Right cardiac atrium (tissue), 5 donors: ENCODE data around the gene ORC3. TPM values are rescaled to one million over a fixed set of nuclear protein-coding genes. Genes with fewer than 3 reads are reported as not detected.
A peak's percentile ranks its signal among the peaks of the same experiment; 100 is the strongest.

Experiments
- ATAC-seq, 2 donors: fragments of 200-7000 bp; cut with Tn5 transposase; one replicate each; pipeline versions ENCODE4 v1.8.0 to v1.9.1; 2020; ENCODE audit warnings: moderate library complexity in 2 of 2, mild to moderate bottlenecking in 1 of 2
- DNase-seq, 3 donors: peaks; one replicate each; pipeline ENCODE4 v3.0.0-alpha.2; 2020
- H3K27ac ChIP-seq: one replicate; pipeline ENCODE4 v1.5.1; 2013; ENCODE audit warnings: mild to moderate bottlenecking, low read length, control low read depth, moderate library complexity
- H3K27me3 ChIP-seq: one replicate; pipeline ENCODE4 v1.6.1; 2013; ENCODE audit not compliant: control insufficient read depth, insufficient read depth
- H3K4me1 ChIP-seq: one replicate; pipeline ENCODE4 v1.6.1; 2013; ENCODE audit warnings: low read length; ENCODE audit not compliant: control insufficient read depth, insufficient read depth
- H3K4me3 ChIP-seq: one replicate; pipeline ENCODE4 v1.5.1; 2013; ENCODE audit warnings: low read length, control low read depth
- H3K9me3 ChIP-seq: one replicate; pipeline ENCODE4 v1.6.1; 2013; ENCODE audit warnings: low read length; ENCODE audit not compliant: control insufficient read depth
- WGBS: extraction: QIAGEN DNeasy Blood & Tissue Kit; methylation state at CpG from one replicate; pipeline ENCODE4 v1.1.7; 2013; 5-methylcytosine and 5-hydroxymethylcytosine counted together
- intact Hi-C, 4 donors: fragments of 100-400 bp; cut with DNase I; formaldehyde crosslinking; loops; one replicate each; pipeline versions ENCODE4 v1.11.0 to v1.14.0; 2022 to 2023
- polyA plus RNA-seq: library from polyadenylated mRNA; stranded (reverse); fragments of 200-250 nt; gene quantifications from one replicate; pipeline ENCODE4 v1.2.3, GENCODE V29; 2013
- total RNA-seq, 4 donors: library from RNA; stranded (reverse); fragmentation: NEBNext Ultra II Directional; extraction: Animal tissue kit (Norgen Biotek cat#: 25700); gene quantifications; one replicate each; pipeline ENCODE4 v1.2.1, GENCODE V29; 2021
- donor health status: healthy with polysubstance abuse.
- donor health status: DM: no; HTN: yes; CAD: no.
- donor health status: DM: no; HTN: no; CAD: no.
- donor health status: DM: no; HTN: yes; CAD: no; lungs with severe emphysema.
- donor health status: DM: yes; HTN: yes; CAD: no.

The ORC3 gene
- total and polyA plus RNA-seq, 5 donors = 18.4 to 23.2 (median 20.9) TPM

DNA sequence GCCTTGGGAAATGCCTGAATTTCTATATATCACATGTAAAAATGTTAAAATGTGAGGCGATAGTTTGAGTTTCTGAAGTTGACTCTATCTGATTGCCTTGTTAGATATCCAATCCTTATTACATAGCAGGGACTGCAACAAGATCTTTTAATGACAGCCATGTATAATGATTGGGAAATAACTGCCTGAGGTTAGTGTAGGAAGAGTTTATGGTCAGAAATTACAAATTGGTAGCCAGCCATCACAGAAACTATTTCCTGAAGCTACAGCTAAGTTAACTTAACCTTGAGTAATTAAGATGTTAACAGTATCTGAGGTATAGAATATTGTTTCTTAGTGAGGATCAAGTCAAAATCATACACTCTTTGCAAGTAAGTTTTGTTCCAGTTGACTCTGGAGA, 71.1 kb downstream of the ORC3 start:
- Histone ChIP-seq H3K27ac (no peak overlapping the region), H3K4me1 (no peaks in the 10 kb centered on the region), H3K4me3 (no peak overlapping the region), H3K27me3 (no peaks in the 10 kb centered on the region), H3K9me3 (no peaks in the 10 kb centered on the region)
- 100% methylated on average over 1 of the region's 1 CpG for WGBS
- DNase-seq (no peak), ATAC-seq (no peak)
- intact Hi-C loops = no loop called here

GRCh38 chr6:87661503-87661902, 71.6 kb downstream of the ORC3 start:
- Histone ChIP-seq H3K27me3 (no peaks in the 10 kb centered on the region), H3K9me3 (no peaks in the 10 kb centered on the region), H3K27ac (no peak overlapping the region), H3K4me3 (no peak overlapping the region), H3K4me1 (no peaks in the 10 kb centered on the region)
- peak in 1 of 2 donors; percentile 19 for ATAC-seq
- 81% methylated on average over 1 of the region's 1 CpG for WGBS
- no peak for DNase-seq
- intact Hi-C loops = no loop called here

- Histone ChIP-seq H3K4me3 (no peak overlapping the region), H3K9me3 (no peaks in the 10 kb centered on the region), H3K27me3 (no peaks in the 10 kb centered on the region), H3K4me1 (no peaks in the 10 kb centered on the region), H3K27ac (no peak overlapping the region)
- 71% methylated on average over 2 of the region's 2 CpGs for WGBS
- intact Hi-C loops = no loop called here
- DNase-seq (no peak), ATAC-seq (no peak)
Measured at GRCh38 chr6:87663434-87663833, 73.5 kb downstream of the ORC3 start.

GRCh38 chr6:87664921-87665485, 75.1 kb downstream of the ORC3 start:
- intact Hi-C loops = no loop called here
- Histone ChIP-seq H3K4me3 (no peak overlapping the region), H3K4me1 (no peaks in the 10 kb centered on the region), H3K9me3 (no peaks in the 10 kb centered on the region), H3K27ac (no peak overlapping the region), H3K27me3 (no peaks in the 10 kb centered on the region)
- ATAC-seq (no peak), DNase-seq (no peak)

- H3K9me3 ChIP-seq = no peaks in the 10 kb centered on the region
- no peak overlapping the region for H3K4me3 ChIP-seq
- DNase-seq (no peak), ATAC-seq (no peak)
- H3K27ac ChIP-seq = no peak overlapping the region
- no peaks in the 10 kb centered on the region for H3K27me3 ChIP-seq
- no peaks in the 10 kb centered on the region for H3K4me1 ChIP-seq
- intact Hi-C loops = no loop called here
Measured at GRCh38 chr6:87667032-87667431, 77.1 kb downstream of the ORC3 start.

DNA sequence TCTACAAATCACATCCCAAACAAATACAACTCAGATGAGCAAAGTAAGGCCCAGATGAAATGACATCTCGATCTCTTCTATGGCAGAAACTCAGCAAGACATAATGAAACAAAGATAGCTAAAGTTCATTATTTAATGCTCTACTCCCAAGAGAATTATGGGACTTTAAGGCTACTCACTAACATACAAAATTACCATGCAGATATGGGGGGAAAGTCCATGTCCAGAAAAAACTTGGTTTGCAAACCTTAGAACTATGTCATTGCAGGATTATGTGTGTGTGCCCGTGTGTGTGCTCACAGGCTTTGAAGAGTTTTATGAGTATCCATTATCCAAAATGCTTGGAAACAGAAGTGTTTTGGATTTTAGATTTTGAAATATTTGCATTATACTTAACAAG, 78.1 kb downstream of the ORC3 start:
- Histone ChIP-seq H3K9me3 (no peaks in the 10 kb centered on the region), H3K27me3 (no peaks in the 10 kb centered on the region), H3K27ac (no peak overlapping the region), H3K4me1 (no peaks in the 10 kb centered on the region), H3K4me3 (no peak overlapping the region)
- DNase-seq (no peak), ATAC-seq (no peak)
- intact Hi-C loops = no loop called here
- 88% methylated on average over 2 of the region's 2 CpGs for WGBS

GRCh38 chr6:87669051-87669450, 79.1 kb downstream of the ORC3 start:
- no peak overlapping the region for H3K27ac ChIP-seq
- no peaks in the 10 kb centered on the region for H3K27me3 ChIP-seq
- DNase-seq (no peak), ATAC-seq (no peak)
- intact Hi-C loops = no loop called here
- H3K9me3 ChIP-seq = no peaks in the 10 kb centered on the region
- WGBS = 81% methylated on average over 3 of the region's 3 CpGs
- H3K4me3 ChIP-seq = no peak overlapping the region
- no peaks in the 10 kb centered on the region for H3K4me1 ChIP-seq

- WGBS = 38% methylated on average over 2 of the region's 2 CpGs
Measured at GRCh38 chr6:87670707-87671106, 80.8 kb downstream of the ORC3 start.

DNA sequence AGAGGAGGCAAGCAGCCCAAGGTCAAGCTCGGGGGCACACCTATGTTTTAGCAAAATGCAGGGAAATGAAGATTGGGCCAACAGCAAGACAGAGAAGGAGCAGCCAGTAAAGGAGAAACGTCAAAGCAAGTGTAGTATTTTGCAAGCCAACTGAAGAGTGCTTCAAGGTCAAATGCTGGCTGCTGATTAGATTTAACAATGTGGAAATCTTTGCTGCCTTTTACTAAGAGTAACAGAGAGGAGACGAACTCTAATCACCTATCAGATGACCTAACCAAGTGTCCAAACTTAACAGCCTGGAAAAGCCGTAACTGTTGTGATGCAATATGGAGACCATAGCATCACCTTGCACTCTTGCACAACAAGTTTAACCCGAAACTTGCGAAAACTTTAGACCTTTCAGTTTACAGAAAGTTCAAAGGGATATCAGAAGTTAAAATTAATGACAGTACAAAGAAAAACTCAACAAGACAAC, 81.7 kb downstream of the ORC3 start:
- no peaks in the 10 kb centered on the region for H3K4me1 ChIP-seq
- H3K4me3 ChIP-seq = no peak overlapping the region
- no peaks in the 10 kb centered on the region for H3K9me3 ChIP-seq
- no peak for ATAC-seq
- 67% methylated on average over 6 of the region's 6 CpGs for WGBS
- intact Hi-C loops = no loop called here
- no peaks in the 10 kb centered on the region for H3K27me3 ChIP-seq
- no peak overlapping the region for H3K27ac ChIP-seq
- no peak for DNase-seq

More at GRCh38 chr6:87670707-87671106, 80.8 kb downstream of the ORC3 start:
- intact Hi-C loops = no loop called here
- no peaks in the 10 kb centered on the region for H3K9me3 ChIP-seq
- DNase-seq = no peak
- no peaks in the 10 kb centered on the region for H3K4me1 ChIP-seq
- H3K27me3 ChIP-seq = no peaks in the 10 kb centered on the region
- no peak overlapping the region for H3K4me3 ChIP-seq
- no peak overlapping the region for H3K27ac ChIP-seq
- no peak for ATAC-seq

GRCh38 chr6:87672641-87673040, 82.7 kb downstream of the ORC3 start:
- H3K27ac ChIP-seq = no peak overlapping the region
- ATAC-seq (no peak), DNase-seq (no peak)
- no peaks in the 10 kb centered on the region for H3K9me3 ChIP-seq
- H3K4me3 ChIP-seq = no peak overlapping the region
- intact Hi-C loops = no loop called here
- no peaks in the 10 kb centered on the region for H3K27me3 ChIP-seq
- no peaks in the 10 kb centered on the region for H3K4me1 ChIP-seq
- 92% methylated on average over 2 of the region's 2 CpGs for WGBS

DNA sequence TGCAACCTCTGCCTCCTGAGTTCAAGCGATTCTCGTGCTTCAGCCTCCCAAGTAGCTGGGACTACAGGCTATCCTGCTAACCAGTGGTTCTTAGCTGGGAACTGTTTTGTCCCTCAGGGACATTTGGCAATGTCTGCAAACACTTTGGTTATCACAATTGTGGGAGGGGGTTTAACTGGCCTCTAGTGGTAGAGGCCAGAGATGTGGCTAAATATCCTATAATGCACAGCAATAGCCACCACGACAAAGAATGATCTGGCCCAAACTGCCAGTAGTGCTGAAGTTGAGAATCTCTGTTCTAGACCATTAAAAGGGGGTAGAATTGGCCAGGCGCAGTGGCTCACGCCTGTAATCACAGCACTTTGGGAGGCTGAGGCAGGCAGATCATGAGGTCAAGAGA, 83.3 kb downstream of the ORC3 start:
- 97% methylated on average over 5 of the region's 5 CpGs for WGBS

GRCh38 chr6:87674290-87674689, 84.4 kb downstream of the ORC3 start:
- Histone ChIP-seq H3K27ac (no peak overlapping the region), H3K4me1 (no peaks in the 10 kb centered on the region), H3K4me3 (no peak overlapping the region), H3K9me3 (no peaks in the 10 kb centered on the region), H3K27me3 (no peaks in the 10 kb centered on the region)
- ATAC-seq (no peak), DNase-seq (no peak)
- intact Hi-C loops = no loop called here

More for the DNA sequence above, 83.3 kb downstream of the ORC3 start:
- Histone ChIP-seq H3K4me3 (no peak overlapping the region), H3K27me3 (no peaks in the 10 kb centered on the region), H3K9me3 (no peaks in the 10 kb centered on the region), H3K4me1 (no peaks in the 10 kb centered on the region), H3K27ac (no peak overlapping the region)
- intact Hi-C loops = no loop called here
- DNase-seq (no peak), ATAC-seq (no peak)
